HG03442 (cell line): ENCODE data around the gene ZNF865.
"Not testable (repeated sequence)": the region's sequence is repeated elsewhere in the genome, so short reads cannot be mapped to it uniquely, and the experiment has no call there.

Source experiments
- ATAC-seq: cut with Tn5 transposase; IDR thresholded peaks from one replicate; pipeline ENCODE4 v1.9.1; 2021; ENCODE audit warnings: mild to moderate bottlenecking, moderate library complexity; ENCODE audit not compliant: unreplicated experiment

ZNF865 gene

GRCh38 chr19:55605637-55606470, at the start of gene ZNF865:
ZNF865 (plus strand) TSS chr19:55605647; CDS start chr19:55613619, 7,972 bp downstream.
- ATAC-seq, result peak; percentile 15

GRCh38 chr19:55559684-55560083, 45.8 kb upstream of the ZNF865 start:
- no peak for ATAC-seq

GRCh38 chr19:55563261-55563690, 42.2 kb upstream of the ZNF865 start:
- ATAC-seq, result no peak

GRCh38 chr19:55566823-55567222, 38.6 kb upstream of the ZNF865 start:
- no peak for ATAC-seq

- no peak for ATAC-seq
These were observed 37.6 kb upstream of the ZNF865 start for GRCh38 chr19:55567708-55568328.

- not testable (repeated sequence) for ATAC-seq
These were observed 36.0 kb upstream of the ZNF865 start for GRCh38 chr19:55569477-55569876.

GRCh38 chr19:55573929-55574328, 31.5 kb upstream of the ZNF865 start:
- not testable (repeated sequence) for ATAC-seq

- ATAC-seq, result no peak
These were observed 28.7 kb upstream of the ZNF865 start for GRCh38 chr19:55576746-55577145.

GRCh38 chr19:55578031-55578760, 27.3 kb upstream of the ZNF865 start:
- ATAC-seq, result no peak

GRCh38 chr19:55578761-55579747, 26.4 kb upstream of the ZNF865 start:
- no peak for ATAC-seq

GRCh38 chr19:55579766-55580621, 25.5 kb upstream of the ZNF865 start:
- ATAC-seq, result no peak

GRCh38 chr19:55580628-55581144, 24.8 kb upstream of the ZNF865 start, which contains the start of gene ZNF579:
ZNF579 (minus strand) TSS chr19:55580848; CDS start chr19:55579639, 1,209 bp downstream.
- no peak for ATAC-seq

GRCh38 chr19:55581145-55581822, 24.2 kb upstream of the ZNF865 start:
- ATAC-seq, result no peak

GRCh38 chr19:55581823-55582223, 23.6 kb upstream of the ZNF865 start:
- ATAC-seq, result no peak

GRCh38 chr19:55582284-55582683, 23.2 kb upstream of the ZNF865 start:
- not testable (repeated sequence) for ATAC-seq

GRCh38 chr19:55583897-55584296, 21.6 kb upstream of the ZNF865 start:
- not testable (repeated sequence) for ATAC-seq

GRCh38 chr19:55584871-55585270, 20.6 kb upstream of the ZNF865 start:
- ATAC-seq, result no peak

- ATAC-seq, result no peak
These were observed 19.6 kb upstream of the ZNF865 start for GRCh38 chr19:55585658-55586339.
